ENCODE data around the gene GBGT1. TPM values are rescaled to one million over a fixed set of nuclear protein-coding genes. Genes with fewer than 3 reads are reported as not detected.

The GBGT1 gene
- total RNA-seq, 1 experiment from 2014 or later: 0.14 TPM

- Mint-ChIP-seq H3K27me3 (ENCODE audit: insufficient read depth, unreplicated experiment) (no peaks in the 10 kb centered on the region), H3K36me3 (ENCODE audit: insufficient read depth, unreplicated experiment) (peaks cover 31% of the 10 kb centered on the region), H3K9me3 (ENCODE audit: unreplicated experiment) (no peaks in the 10 kb centered on the region), H3K4me1 (ENCODE audit: low read depth, unreplicated experiment) (no peaks in the 10 kb centered on the region), H3K27ac (ENCODE audit: unreplicated experiment) (no peak overlapping the region), H3K4me3 (ENCODE audit: unreplicated experiment) (no peak overlapping the region)
- Histone ChIP-seq H3K27me3 (replicated peaks; ENCODE audit: control insufficient read depth, insufficient read depth, low read length) (no peaks in the 10 kb centered on the region), H3K9me3 (no peaks in the 10 kb centered on the region), H3K4me1 (no peaks in the 10 kb centered on the region), H3K4me3 (ENCODE audit: low read depth, low read length) (no peak overlapping the region), H3K36me3 (ENCODE audit: control insufficient read depth, insufficient read depth, low read length) (peaks cover 1% of the 10 kb centered on the region; the same call in 1 of the 2 replicates)
- ChIA-PET POLR2A (no interaction called here), CTCF (interaction anchor here (0.6 to 1.0 kb wide), 4 partner anchors 35 to 42 kb away, joined by 3 to 5 read pairs (median 4); no protein-coding TSS in a partner anchor)
- intact Hi-C loops (cut with micrococcal nuclease; ENCODE audit: unreplicated experiment): no loop called here
- DNase-seq: no peak
- no TSS peak for BruUV-seq (replicated peaks)
- no peak for TF ChIP-seq CTCF (IDR thresholded peaks at IDR 0.05; ENCODE audit: insufficient read depth in 1 of 2, low read depth in 1 of 2, low read length in 1 of 2, severe bottlenecking in 1 of 2, unreplicated experiment in 1 of 2)
Measured at GRCh38 chr9:133106511-133107244, 57.0 kb downstream of the GBGT1 start.

- POLR2A ChIA-PET: interaction anchor here (0.6 kb wide), 1 partner anchor 9 kb away, joined by 3 read pairs; no protein-coding TSS in a partner anchor
Measured at GRCh38 chr9:133105461-133105770, 58.3 kb downstream of the GBGT1 start.

More at GRCh38 chr9:133105461-133105770, 58.3 kb downstream of the GBGT1 start:
- Mint-ChIP-seq H3K4me3 (ENCODE audit: unreplicated experiment) (no peak overlapping the region), H3K4me1 (ENCODE audit: low read depth, unreplicated experiment) (no peaks in the 10 kb centered on the region), H3K36me3 (ENCODE audit: insufficient read depth, unreplicated experiment) (peaks cover 42% of the 10 kb centered on the region), H3K27me3 (ENCODE audit: insufficient read depth, unreplicated experiment) (no peaks in the 10 kb centered on the region), H3K9me3 (ENCODE audit: unreplicated experiment) (no peaks in the 10 kb centered on the region), H3K27ac (ENCODE audit: unreplicated experiment) (no peak overlapping the region)
- Histone ChIP-seq H3K9me3 (no peaks in the 10 kb centered on the region), H3K4me1 (no peaks in the 10 kb centered on the region), H3K27me3 (replicated peaks; ENCODE audit: control insufficient read depth, insufficient read depth, low read length) (no peaks in the 10 kb centered on the region), H3K4me3 (ENCODE audit: low read depth, low read length) (no peak overlapping the region), H3K36me3 (ENCODE audit: control insufficient read depth, insufficient read depth, low read length) (peaks cover 1% of the 10 kb centered on the region; the same call in 1 of the 2 replicates)
- intact Hi-C loops (cut with micrococcal nuclease; ENCODE audit: unreplicated experiment): no loop called here
- no peak for TF ChIP-seq CTCF (IDR thresholded peaks at IDR 0.05; ENCODE audit: insufficient read depth in 1 of 2, low read depth in 1 of 2, low read length in 1 of 2, severe bottlenecking in 1 of 2, unreplicated experiment in 1 of 2)
- no TSS peak for BruUV-seq (replicated peaks)
- CTCF ChIA-PET: interaction anchor here (0.6 to 1.0 kb wide), 3 partner anchors 39 to 1093 kb away, joined by 4 to 8 read pairs (median 5); no protein-coding TSS in a partner anchor
- DNase-seq: no peak
